ENCODE measurements around the gene FXR2.

Gene FXR2

DNA sequence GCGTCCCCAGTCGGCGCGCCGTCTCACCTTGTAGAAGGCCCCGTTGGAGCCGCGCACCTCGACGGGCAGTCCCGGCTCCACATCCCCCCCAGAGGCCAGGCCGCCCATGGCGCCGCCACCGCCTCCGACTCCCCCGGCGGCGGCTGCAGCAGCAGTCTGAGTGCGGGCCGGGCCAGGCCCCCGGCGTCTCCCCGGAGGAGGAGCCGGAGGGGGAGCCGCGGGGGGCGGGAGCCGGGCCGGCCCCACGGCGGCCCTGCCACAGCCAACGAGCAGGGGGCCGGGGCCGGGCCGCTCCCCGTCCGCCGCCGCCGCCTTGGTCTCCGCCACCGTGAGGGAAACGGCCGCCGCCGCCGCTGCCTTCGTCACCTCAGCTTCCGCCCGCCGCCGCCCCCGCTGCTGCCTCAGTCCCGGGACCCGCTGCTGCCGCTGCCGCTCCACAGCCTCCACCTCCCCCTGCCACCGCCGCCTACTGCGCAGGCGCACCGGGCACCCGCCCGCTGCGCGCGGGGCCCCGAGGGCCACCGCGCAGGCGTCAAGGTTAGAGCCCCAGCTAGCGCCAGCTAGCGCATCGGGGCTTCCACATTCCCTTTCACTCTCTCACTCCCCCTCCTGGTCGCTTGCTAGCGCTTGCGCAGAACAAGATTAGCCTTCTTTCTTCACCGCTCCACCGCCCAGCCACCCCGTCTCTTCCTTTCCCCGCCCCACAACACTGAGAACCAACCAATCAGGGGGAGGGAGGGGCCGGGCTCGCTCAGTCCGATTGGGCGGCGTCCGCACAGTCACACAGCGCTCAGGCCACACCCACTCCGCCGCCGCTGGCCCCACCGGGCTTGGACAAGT lies at the start of gene FXR2:
FXR2 (minus strand) TSS at position 473 of the 840 bp plus-strand sequence; CDS start at position 108, 365 bp downstream.
- no peaks in the 10 kb centered on the region for H3K9me3 ChIP-seq (ENCODE audit: insufficient read depth, low read length)
- H3K9ac ChIP-seq (ENCODE audit: insufficient read length, low read depth): peak within 1 kb of the TSS; percentile 80
- peaks cover 20% of the 10 kb centered on the region for H3K36me3 ChIP-seq (ENCODE audit: insufficient read depth, insufficient read length, low read length)
- TF ChIP-seq ZNF274 (IDR thresholded peaks at IDR 0.05; ENCODE audit: low read depth, low read length) (no peak), YY1 (IDR thresholded peaks at IDR 0.05; ENCODE audit: insufficient read depth, insufficient read length) (no peak), SUZ12 (IDR thresholded peaks at IDR 0.05; ENCODE audit: extremely low read depth, insufficient read depth, insufficient read length) (no peak)
- H3K27me3 ChIP-seq (ENCODE audit: insufficient read depth, insufficient read length): no peaks in the 10 kb centered on the region
- DNase-seq (ENCODE audit: low read depth, low spot score): peak; percentile 98
- peak within 1 kb of the TSS; percentile 74 for H3K4me3 ChIP-seq (ENCODE audit: insufficient read length, low read depth)
- H3K4me1 ChIP-seq (ENCODE audit: insufficient read depth, insufficient read length): no peaks in the 10 kb centered on the region

DNA sequence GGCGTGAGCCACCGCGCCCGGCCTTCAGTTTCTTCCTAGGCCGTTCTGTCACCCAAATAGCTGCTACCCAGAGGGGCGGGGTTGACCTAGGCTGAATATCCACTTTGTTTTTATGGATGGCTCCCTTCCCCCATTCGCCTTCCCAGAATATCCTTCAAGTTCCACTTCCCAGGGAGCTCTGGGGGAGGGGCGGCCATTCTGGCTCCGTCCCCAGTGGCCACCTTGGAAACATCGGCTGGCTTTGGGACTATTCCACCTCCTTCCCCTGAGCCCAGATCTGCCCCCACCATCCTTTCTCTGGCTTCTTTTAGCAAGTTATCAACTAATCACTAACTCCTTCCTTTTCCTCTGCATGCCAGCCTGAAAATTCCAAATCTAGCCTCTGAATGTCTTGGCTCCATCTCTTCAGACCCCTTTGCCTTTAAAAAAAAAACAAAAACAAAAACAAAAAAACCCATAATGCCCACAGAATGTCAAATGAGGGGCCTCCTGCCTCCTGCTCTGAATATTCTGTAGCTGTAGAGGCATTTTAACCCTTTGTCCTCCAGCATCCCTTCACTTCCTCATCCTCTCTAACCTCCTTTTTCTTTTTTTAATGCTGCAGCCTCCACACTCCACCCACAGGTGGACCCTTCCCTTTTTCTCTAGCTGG lies 42.4 kb upstream of the FXR2 start:
- Histone ChIP-seq H3K9me3 (ENCODE audit: insufficient read depth, low read length) (no peaks in the 10 kb centered on the region), H3K27me3 (ENCODE audit: insufficient read depth, insufficient read length) (peaks cover 10% of the 10 kb centered on the region), H3K9ac (ENCODE audit: insufficient read length, low read depth) (no peak overlapping the region), H3K4me1 (ENCODE audit: insufficient read depth, insufficient read length) (peaks cover 5% of the 10 kb centered on the region), H3K4me3 (ENCODE audit: insufficient read length, low read depth) (no peak overlapping the region), H3K36me3 (ENCODE audit: insufficient read depth, insufficient read length, low read length) (no peaks in the 10 kb centered on the region)
- TF ChIP-seq YY1 (IDR thresholded peaks at IDR 0.05; ENCODE audit: insufficient read depth, insufficient read length) (no peak), ZNF274 (IDR thresholded peaks at IDR 0.05; ENCODE audit: low read depth, low read length) (no peak), SUZ12 (IDR thresholded peaks at IDR 0.05; ENCODE audit: extremely low read depth, insufficient read depth, insufficient read length) (no peak)
- DNase-seq (ENCODE audit: low read depth, low spot score): peak; percentile 93

DNA sequence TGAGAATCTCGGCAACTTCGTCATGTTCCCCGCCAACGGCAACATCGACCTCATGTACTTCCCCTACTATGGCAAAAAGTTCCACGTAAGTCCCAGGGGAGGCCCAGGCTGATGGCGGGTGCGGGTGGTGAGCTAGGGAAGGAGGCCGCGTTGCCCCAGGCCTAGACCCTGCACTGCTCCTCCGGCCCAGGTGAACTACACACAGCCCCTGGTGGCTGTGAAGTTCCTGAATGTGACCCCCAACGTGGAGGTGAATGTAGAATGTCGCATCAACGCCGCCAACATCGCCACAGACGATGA lies 40.8 kb upstream of the FXR2 start:
- no peak for DNase-seq (ENCODE audit: low read depth, low spot score)
- Histone ChIP-seq H3K4me1 (ENCODE audit: insufficient read depth, insufficient read length) (peaks cover 6% of the 10 kb centered on the region), H3K36me3 (ENCODE audit: insufficient read depth, insufficient read length, low read length) (no peaks in the 10 kb centered on the region), H3K9ac (ENCODE audit: insufficient read length, low read depth) (no peak overlapping the region), H3K4me3 (ENCODE audit: insufficient read length, low read depth) (no peak overlapping the region), H3K9me3 (ENCODE audit: insufficient read depth, low read length) (no peaks in the 10 kb centered on the region), H3K27me3 (ENCODE audit: insufficient read depth, insufficient read length) (peaks cover 22% of the 10 kb centered on the region)
- no peak for TF ChIP-seq ZNF274 (IDR thresholded peaks at IDR 0.05; ENCODE audit: low read depth, low read length)
- no peak for TF ChIP-seq YY1 (IDR thresholded peaks at IDR 0.05; ENCODE audit: insufficient read depth, insufficient read length)
- TF ChIP-seq SUZ12 (IDR thresholded peaks at IDR 0.05; ENCODE audit: extremely low read depth, insufficient read depth, insufficient read length): no peak

DNA sequence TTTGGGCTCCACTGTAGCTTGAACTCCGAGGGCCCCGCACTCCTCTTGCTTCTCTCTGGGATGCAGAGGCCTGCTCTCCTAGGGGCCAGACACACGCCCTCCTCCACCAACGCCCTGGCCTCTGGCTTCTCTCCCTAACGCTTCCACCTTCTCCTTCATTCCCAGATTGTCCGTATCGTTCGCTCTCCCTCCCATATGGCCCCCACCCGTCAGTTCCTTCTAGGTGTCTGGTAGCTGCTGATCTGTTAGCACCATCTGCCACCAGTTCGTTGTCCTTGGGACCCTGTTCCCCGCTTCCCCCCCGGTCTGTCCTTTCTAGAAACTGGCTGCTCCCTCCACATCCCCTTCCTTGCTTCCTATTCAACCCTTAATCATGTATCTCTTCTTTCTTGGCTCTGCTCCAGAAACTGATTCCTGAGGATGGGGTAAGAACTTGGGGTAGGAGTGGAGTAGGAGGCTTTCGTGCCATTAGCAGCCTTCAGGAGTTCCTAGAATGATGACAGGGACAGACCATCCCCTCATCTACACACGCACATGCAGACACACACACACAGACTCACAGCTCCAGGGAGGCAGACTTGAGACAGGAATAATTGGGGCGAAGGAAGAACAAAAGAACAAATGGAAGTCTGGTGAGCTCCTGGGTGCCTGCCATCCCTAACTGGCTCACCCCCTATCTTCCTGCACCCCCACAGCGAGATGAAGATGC lies 40.3 kb upstream of the FXR2 start:
- TF ChIP-seq YY1 (IDR thresholded peaks at IDR 0.05; ENCODE audit: insufficient read depth, insufficient read length) (no peak), ZNF274 (IDR thresholded peaks at IDR 0.05; ENCODE audit: low read depth, low read length) (no peak), SUZ12 (IDR thresholded peaks at IDR 0.05; ENCODE audit: extremely low read depth, insufficient read depth, insufficient read length) (no peak)

DNA sequence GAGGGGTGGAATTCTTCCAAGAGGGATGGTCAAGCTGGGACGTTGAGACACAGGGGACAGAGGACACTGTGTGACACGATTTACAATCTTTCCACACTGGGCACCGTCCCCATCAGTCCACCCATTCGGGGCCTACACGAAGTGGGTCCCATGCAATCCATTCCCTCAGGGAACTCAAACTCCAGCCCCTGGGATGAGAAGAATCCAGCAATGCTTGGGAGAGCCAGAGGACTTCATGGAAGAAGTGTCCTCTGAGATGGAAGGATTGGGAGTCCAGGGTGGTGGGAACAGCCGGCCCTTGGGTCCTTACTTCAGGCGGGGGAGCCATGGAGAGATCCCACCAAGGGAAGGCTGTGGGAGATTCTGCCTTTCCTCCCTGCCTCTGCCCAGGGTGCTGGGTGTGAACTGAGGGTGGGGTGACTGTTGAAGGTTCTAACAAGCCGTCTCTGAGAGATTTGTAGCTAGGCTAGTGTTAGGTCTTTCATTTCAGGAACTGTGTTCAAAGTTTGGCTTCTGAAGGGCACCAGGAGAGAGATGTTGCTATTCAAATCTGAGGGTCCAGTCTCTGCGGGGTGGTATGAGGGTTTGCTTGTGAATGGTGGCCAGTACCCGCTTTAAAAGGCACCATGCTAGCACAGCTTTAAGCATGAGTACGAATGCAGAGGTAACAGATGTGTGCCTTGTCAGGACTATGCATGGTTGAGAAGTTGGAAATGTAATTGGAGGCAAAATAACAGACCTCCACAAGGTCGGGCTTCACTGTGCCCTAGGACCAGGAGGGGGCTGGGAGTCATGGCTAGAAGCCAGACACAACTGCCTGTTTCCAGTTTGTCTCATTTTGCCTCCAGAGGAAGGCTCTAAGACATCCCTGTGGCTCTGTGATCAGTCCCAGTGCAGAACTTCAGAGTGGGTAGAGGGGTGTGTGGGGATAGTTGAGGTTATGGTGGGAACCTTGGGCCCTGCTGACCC lies 38.0 kb upstream of the FXR2 start:
- Histone ChIP-seq H3K9me3 (ENCODE audit: insufficient read depth, low read length) (no peaks in the 10 kb centered on the region), H3K9ac (ENCODE audit: insufficient read length, low read depth) (no peak overlapping the region), H3K4me1 (ENCODE audit: insufficient read depth, insufficient read length) (peaks cover 9% of the 10 kb centered on the region), H3K27me3 (ENCODE audit: insufficient read depth, insufficient read length) (peaks cover 22% of the 10 kb centered on the region), H3K4me3 (ENCODE audit: insufficient read length, low read depth) (no peak overlapping the region), H3K36me3 (ENCODE audit: insufficient read depth, insufficient read length, low read length) (no peaks in the 10 kb centered on the region)
- TF ChIP-seq YY1 (IDR thresholded peaks at IDR 0.05; ENCODE audit: insufficient read depth, insufficient read length): no peak
- no peak for TF ChIP-seq ZNF274 (IDR thresholded peaks at IDR 0.05; ENCODE audit: low read depth, low read length)
- TF ChIP-seq SUZ12 (IDR thresholded peaks at IDR 0.05; ENCODE audit: extremely low read depth, insufficient read depth, insufficient read length): no peak
- DNase-seq (ENCODE audit: low read depth, low spot score): no peak

More for the DNA sequence above, 40.3 kb upstream of the FXR2 start:
- H3K4me1 ChIP-seq (ENCODE audit: insufficient read depth, insufficient read length): peaks cover 8% of the 10 kb centered on the region
- H3K9me3 ChIP-seq (ENCODE audit: insufficient read depth, low read length): no peaks in the 10 kb centered on the region
- DNase-seq (ENCODE audit: low read depth, low spot score): no peak
- H3K36me3 ChIP-seq (ENCODE audit: insufficient read depth, insufficient read length, low read length): no peaks in the 10 kb centered on the region
- peaks cover 22% of the 10 kb centered on the region for H3K27me3 ChIP-seq (ENCODE audit: insufficient read depth, insufficient read length)
- H3K4me3 ChIP-seq (ENCODE audit: insufficient read length, low read depth): no peak overlapping the region
- no peak overlapping the region for H3K9ac ChIP-seq (ENCODE audit: insufficient read length, low read depth)

DNA sequence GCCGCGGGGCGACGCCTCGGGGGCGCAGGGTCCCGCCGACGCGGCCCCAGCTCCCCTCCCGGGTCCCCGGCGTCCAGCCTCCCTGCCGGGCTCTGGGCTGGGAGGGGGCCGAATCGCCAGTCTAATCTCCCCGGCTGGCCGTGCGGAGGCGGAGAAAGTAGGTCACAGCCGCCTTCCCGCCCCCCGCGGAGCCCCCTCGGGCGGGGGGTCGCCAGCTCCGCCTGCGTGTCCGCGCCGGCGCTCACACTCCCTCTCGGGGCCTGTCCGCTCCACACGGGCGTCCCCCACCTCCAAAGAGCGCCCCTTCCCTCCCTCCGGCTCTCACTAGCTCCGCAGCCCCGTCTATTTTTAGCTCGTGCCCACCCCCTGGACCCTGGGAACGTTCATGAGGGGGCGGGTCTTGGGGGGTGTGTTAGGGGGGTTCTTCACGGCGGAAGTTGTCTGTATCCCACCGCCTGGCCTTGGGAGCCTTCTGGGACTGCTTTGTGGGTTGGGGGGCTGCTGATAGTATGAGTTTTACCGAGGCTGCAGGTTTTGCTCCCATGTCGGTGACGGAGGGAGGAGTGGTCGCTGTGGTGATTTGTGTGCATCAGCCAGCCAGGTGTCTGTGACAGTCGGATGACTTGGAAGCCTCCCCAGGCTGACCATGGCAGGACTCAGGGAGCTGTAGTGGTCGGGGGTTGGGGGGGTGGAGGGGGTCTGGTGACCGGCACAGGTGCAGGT lies 37.1 kb upstream of the FXR2 start:
- Histone ChIP-seq H3K9me3 (ENCODE audit: insufficient read depth, low read length) (no peaks in the 10 kb centered on the region), H3K36me3 (ENCODE audit: insufficient read depth, insufficient read length, low read length) (no peaks in the 10 kb centered on the region), H3K4me1 (ENCODE audit: insufficient read depth, insufficient read length) (peaks cover 9% of the 10 kb centered on the region), H3K4me3 (ENCODE audit: insufficient read length, low read depth) (peak overlapping the region; percentile 59), H3K9ac (ENCODE audit: insufficient read length, low read depth) (peak overlapping the region; percentile 64), H3K27me3 (ENCODE audit: insufficient read depth, insufficient read length) (peaks cover 22% of the 10 kb centered on the region)
- DNase-seq (ENCODE audit: low read depth, low spot score): no peak
- no peak for TF ChIP-seq SUZ12 (IDR thresholded peaks at IDR 0.05; ENCODE audit: extremely low read depth, insufficient read depth, insufficient read length)
- TF ChIP-seq YY1 (IDR thresholded peaks at IDR 0.05; ENCODE audit: insufficient read depth, insufficient read length): no peak
- TF ChIP-seq ZNF274 (IDR thresholded peaks at IDR 0.05; ENCODE audit: low read depth, low read length): no peak
